Motor neuron (in vitro differentiated cells): ENCODE results near the gene CHI3L2. TPM values are rescaled to one million over a fixed set of nuclear protein-coding genes. Genes with fewer than 3 reads are reported as not detected.

ENCODE experiments used
- ATAC-seq, 8 experiments: fragments of 200-7000 bp; cut with Tn5 transposase; replicated peaks in 6 of 8; 2 replicates each; pipeline ENCODE4 v1.8.0; 2021; ENCODE audit warnings: mild to moderate bottlenecking in 8 of 8, moderate library complexity in 8 of 8
- H3K27ac ChIP-seq, 2 donors: fragments of 250-450 bp; sonication (Bioruptor Pico); 2 replicates each; pipeline ENCODE4 v1.9.0; 2021; ENCODE audit warnings: antibody characterized with exemption in 2 of 2, mild to moderate bottlenecking in 2 of 2, moderate library complexity in 1 of 2
- H3K4me1 ChIP-seq, 2 donors: fragments of 250-450 bp; sonication (Bioruptor Pico); replicated peaks in 1 of 2; 2 replicates each; pipeline ENCODE4 v1.6.1; 2021; ENCODE audit warnings: antibody characterized with exemption in 2 of 2, mild to moderate bottlenecking in 2 of 2, moderate library complexity in 1 of 2
- H3K4me3 ChIP-seq, 5 donors: fragments of 250-450 bp; sonication (Bioruptor Pico); 2 replicates each; pipeline ENCODE4 v1.9.0; 2021; ENCODE audit warnings: antibody characterized with exemption in 5 of 5, mild to moderate bottlenecking in 5 of 5, moderate library complexity in 4 of 5
- WGBS, 10 experiments: fragments of 450-650 bp; shearing (Covaris generic); methylation state at CpG; one replicate each; pipeline ENCODE4 v1.0.0; 2022; 5-methylcytosine and 5-hydroxymethylcytosine counted together
- in situ Hi-C, 9 experiments: fragments of 400-800 bp; cut with MboI; loops; one replicate each; pipeline ENCODE4 v1.15.0; 2021; ENCODE audit warnings: low sequenced_read_pairs in 9 of 9, low pct_unique_long_range_greater_than_20kb in 2 of 9; ENCODE audit not compliant: unreplicated experiment in 9 of 9
- total RNA-seq, 8 experiments: library from RNA; unstranded; fragments of 300-600 nt; gene quantifications; 2 replicates each; pipeline versions ENCODE4 v1.2.3 to v1.2.4, GENCODE V29; 2022

Gene CHI3L2
- total RNA-seq, 8 experiments from 2014 or later, result 0.08 to 3.1 (median 0.88) TPM; not detected in 2

DNA sequence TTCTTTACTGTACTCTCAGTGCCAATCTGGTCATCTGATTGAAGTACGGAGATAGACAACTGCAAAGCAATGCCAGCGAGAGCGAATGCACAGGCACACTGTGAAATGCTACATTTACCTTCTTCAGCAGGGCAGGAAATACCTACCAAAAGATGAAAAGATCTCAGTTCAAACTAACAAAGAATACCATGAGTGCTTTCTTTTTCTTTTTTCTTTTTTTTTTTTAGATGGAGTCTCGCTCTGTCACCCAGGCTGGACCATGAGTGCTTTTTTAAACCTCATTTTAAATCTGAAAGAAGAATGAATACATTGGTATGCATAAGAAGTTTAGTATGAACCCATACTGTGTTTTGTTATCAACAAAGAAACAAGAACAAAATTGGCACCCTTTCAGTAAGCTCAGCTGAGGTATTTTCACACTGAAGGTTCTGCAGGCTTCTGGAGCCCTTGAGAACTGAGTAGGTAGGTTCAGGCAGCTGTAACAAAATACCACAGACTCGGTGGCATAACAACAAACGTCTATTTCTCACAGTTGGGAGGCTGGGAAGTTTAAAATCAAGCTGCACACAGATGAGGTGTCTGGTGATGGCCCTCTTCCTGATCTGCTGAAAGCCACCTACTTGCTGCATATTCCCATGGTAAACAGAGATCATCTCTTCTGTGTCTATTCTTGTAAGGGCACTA is 1.7 kb upstream of the CHI3L2 start:
- no peaks in the 10 kb centered on the region for H3K4me1 ChIP-seq
- 57 to 100% (median 70%) methylated on average over 2 to 6 of the region's 6 CpGs for WGBS, 10 experiments
- H3K4me3 ChIP-seq, result no peak overlapping the region
- H3K27ac ChIP-seq, result no peak overlapping the region
- ATAC-seq, result no peak
- in situ Hi-C loops, result loop anchor here in 5 of 9 experiments (10.0 to 25.0 kb wide), 3 partner anchors 99 to 169 kb away; no protein-coding TSS in a partner anchor

GRCh38 chr1:111227851-111228747 is 586 bp downstream of the CHI3L2 start:
- H3K27ac ChIP-seq, result no peak overlapping the region
- no peaks in the 10 kb centered on the region for H3K4me1 ChIP-seq
- peak in 2 of 8 experiments; percentile 91 to 93 for ATAC-seq
- in situ Hi-C loops, result loop anchor here in 5 of 9 experiments (10.0 to 25.0 kb wide), 3 partner anchors 97 to 167 kb away; no protein-coding TSS in a partner anchor
- 0 to 100% (median 80%) methylated on average over 1 to 6 of the region's 6 CpGs; no CpG with 5 or more reads in 3 of the 10 experiments for WGBS, 10 experiments
- no peak overlapping the region for H3K4me3 ChIP-seq

DNA sequence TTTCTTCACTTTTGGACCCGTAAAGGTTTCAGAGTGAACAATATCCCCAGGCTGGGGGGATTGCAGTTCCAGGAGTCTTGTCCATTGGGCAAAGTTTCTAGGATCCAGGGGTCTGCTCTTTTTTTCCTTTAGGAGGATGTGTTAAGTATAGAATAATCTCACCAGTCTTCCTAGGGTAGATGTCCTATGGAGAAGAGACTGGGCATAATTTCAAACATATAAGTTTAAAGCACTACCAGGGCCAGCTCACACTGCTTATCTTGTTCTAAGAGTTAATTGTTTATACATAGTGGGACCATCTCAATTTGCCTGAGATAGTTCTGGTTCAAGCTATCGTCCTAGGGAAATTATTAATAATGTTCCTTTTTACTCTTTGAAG is 1.2 kb downstream of the CHI3L2 start:
- no peak overlapping the region for H3K27ac ChIP-seq
- no peak for ATAC-seq
- no peak overlapping the region for H3K4me3 ChIP-seq
- in situ Hi-C loops, result loop anchor here in 5 of 9 experiments (10.0 to 25.0 kb wide), 3 partner anchors 96 to 166 kb away; no protein-coding TSS in a partner anchor
- WGBS, 10 experiments, result 61 to 100% (median 82%) methylated on average over 1 to 2 of the region's 2 CpGs; no CpG with 5 or more reads in 4 of the 10 experiments
- H3K4me1 ChIP-seq, result no peaks in the 10 kb centered on the region

- in situ Hi-C loops, result loop anchor here in 3 of 9 experiments (25.0 kb wide), 1 partner anchor 155 kb away; no protein-coding TSS in a partner anchor
- 44 to 100% (median 82%) methylated on average over 1 to 3 of the region's 3 CpGs; no CpG with 5 or more reads in 1 of the 10 experiments for WGBS, 10 experiments
- ATAC-seq, result no peak
- Histone ChIP-seq H3K27ac (no peak overlapping the region), H3K4me3 (no peak overlapping the region), H3K4me1 (no peaks in the 10 kb centered on the region)
These were observed 4.6 kb downstream of the CHI3L2 start for GRCh38 chr1:111232134-111232533.

DNA sequence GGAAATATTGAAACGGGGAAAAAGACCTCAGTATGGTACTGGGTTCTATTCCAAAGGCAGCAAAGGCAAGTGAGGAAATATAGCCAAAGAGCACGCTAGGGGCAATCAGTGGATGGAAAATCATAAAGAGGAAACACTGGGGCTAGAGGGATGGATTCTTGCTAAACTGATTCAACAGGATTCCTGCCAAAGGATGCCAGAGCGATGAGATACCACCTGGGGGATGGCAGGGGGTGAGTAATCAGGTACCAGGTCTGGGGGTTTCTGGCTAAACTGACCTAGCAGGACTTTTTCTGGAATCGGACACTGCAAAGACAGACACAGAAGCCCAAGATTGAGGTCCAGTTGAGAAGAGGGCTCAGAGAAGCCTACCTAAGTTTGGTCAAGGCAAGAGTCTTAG is 6.7 kb downstream of the CHI3L2 start:
- in situ Hi-C loops, result loop anchor here in 3 of 9 experiments (25.0 kb wide), 1 partner anchor 153 kb away; no protein-coding TSS in a partner anchor

DNA sequence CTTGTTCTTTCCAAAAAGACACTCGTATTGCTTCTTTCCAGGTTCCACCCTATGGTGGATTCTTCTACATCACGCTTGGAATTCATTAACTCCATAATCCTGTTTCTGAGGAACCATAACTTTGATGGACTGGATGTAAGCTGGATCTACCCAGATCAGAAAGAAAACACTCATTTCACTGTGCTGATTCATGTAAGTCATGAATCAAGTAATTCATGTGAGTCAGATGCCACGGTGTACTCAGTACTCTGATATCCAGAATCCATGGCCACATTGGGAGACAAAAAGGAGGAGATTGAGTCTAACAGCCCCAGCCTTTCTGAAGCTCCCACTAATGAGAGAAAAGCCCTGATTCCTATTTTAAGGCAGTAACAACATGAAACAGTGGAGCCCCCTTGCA is 7.4 kb downstream of the CHI3L2 start:
- Histone ChIP-seq H3K4me1 (no peaks in the 10 kb centered on the region), H3K4me3 (no peak overlapping the region), H3K27ac (no peak overlapping the region)
- 29 to 96% (median 80%) methylated on average over 2 to 3 of the region's 3 CpGs for WGBS, 10 experiments
- ATAC-seq, result peak in 2 of 8 experiments; percentile 72 to 81
- in situ Hi-C loops, result loop anchor here in 3 of 9 experiments (25.0 kb wide), 1 partner anchor 152 kb away; no protein-coding TSS in a partner anchor

More for the DNA sequence above, 6.7 kb downstream of the CHI3L2 start:
- no peak overlapping the region for H3K4me3 ChIP-seq
- no peaks in the 10 kb centered on the region for H3K4me1 ChIP-seq
- ATAC-seq, result no peak
- no peak overlapping the region for H3K27ac ChIP-seq
- WGBS, 10 experiments, result 38 to 95% (median 80%) methylated on average over 1 to 4 of the region's 4 CpGs; no CpG with 5 or more reads in 1 of the 10 experiments

DNA sequence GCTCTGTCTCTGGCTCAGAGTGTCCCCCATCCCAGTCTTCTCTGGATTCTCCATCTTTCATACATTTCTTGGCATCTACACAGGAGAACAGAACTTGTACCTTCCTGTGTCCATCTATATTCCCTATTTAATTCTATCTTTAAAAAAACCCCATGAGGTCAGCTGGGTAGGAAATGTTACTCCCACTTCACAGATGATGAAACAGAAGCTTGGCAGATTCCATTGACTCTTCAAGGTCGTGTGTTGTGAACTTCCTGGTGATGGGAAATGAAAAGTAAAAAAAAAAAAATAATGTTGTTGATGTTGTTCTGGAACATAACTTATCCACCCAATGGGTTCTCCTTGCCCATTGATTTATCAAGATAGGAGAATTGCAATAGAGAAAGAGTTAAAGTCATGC is 8.9 kb downstream of the CHI3L2 start:
- Histone ChIP-seq H3K4me3 (no peak overlapping the region), H3K4me1 (no peaks in the 10 kb centered on the region), H3K27ac (no peak overlapping the region)
- ATAC-seq, result no peak
- WGBS, 10 experiments, result 0 to 47% (median 22%) methylated on average over 1 of the region's 1 CpG; no CpG with 5 or more reads in 1 of the 10 experiments
- in situ Hi-C loops, result loop anchor here in 3 of 9 experiments (25.0 kb wide), 1 partner anchor 151 kb away; no protein-coding TSS in a partner anchor

GRCh38 chr1:111236806-111237205 is 9.3 kb downstream of the CHI3L2 start:
- in situ Hi-C loops, result loop anchor here in 3 of 9 experiments (25.0 kb wide), 1 partner anchor 150 kb away; no protein-coding TSS in a partner anchor
- 31 to 93% (median 74%) methylated on average over 2 to 3 of the region's 3 CpGs; no CpG with 5 or more reads in 1 of the 10 experiments for WGBS, 10 experiments
- no peak overlapping the region for H3K4me3 ChIP-seq
- H3K4me1 ChIP-seq, result no peaks in the 10 kb centered on the region
- no peak for ATAC-seq
- no peak overlapping the region for H3K27ac ChIP-seq

DNA sequence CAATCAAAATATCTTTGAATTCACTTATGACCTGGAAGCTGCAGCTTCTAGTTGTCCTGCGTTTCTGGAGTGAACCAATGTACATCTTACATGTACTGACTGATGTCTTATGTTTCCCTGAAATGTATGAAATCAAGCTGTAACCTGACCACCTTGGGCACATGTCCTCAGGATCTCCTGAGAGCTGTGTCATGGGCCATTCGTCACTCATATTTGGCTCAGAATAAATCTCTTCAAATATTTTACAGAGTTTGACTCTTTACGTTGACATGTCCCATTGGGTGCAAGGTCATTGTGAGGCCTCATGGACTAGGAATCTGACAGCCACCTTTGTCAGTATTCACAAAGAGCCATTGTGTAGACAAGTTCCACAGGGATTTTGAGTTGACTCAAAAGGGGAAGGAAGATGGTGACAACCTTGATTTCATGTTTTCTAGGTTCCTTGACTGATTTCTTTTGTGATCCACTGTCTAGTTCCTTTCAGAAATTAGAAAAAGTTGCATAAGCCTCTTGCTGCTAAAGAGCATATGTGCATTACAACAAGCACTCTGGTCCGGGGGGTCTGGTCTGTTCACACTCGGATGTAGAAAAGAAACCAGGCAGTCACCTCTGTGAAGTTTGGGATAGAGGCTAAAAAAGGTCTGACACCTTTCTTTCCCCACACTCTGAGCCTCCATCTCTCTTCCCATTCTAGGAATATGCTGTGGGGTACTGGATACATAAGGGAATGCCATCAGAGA is 10.7 kb downstream of the CHI3L2 start:
- no peak overlapping the region for H3K27ac ChIP-seq
- H3K4me3 ChIP-seq, result no peak overlapping the region
- ATAC-seq, result no peak
- in situ Hi-C loops, result loop anchor here in 3 of 9 experiments (25.0 kb wide), 1 partner anchor 149 kb away; no protein-coding TSS in a partner anchor
- 0 to 100% (median 72%) methylated on average over 1 to 5 of the region's 5 CpGs; no CpG with 5 or more reads in 1 of the 10 experiments for WGBS, 10 experiments
- H3K4me1 ChIP-seq, result no peaks in the 10 kb centered on the region

DNA sequence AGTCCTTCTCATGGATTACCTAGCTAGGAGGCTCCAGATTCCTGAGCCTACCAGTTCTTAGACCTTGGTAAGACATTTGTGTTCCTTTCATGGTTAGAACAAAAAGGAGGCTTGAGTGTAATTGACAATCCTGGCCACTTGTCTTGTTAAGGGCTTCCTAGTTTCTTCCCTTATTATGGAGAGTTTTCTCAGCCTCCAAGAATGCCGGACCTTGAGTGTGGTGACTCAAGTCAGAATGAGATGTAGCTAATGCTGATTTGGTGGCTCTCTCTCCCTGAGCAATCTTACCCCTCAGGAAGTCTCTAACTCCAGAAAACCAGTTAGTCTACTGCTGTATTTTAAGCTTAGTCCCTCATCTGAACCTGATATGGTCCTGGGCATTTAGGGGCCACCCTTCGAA is 14.3 kb downstream of the CHI3L2 start:
- Histone ChIP-seq H3K4me3 (no peak overlapping the region), H3K4me1 (no peaks in the 10 kb centered on the region), H3K27ac (no peak overlapping the region)
- in situ Hi-C loops, result loop anchor here in 3 of 9 experiments (25.0 kb wide), 1 partner anchor 146 kb away; no protein-coding TSS in a partner anchor
- WGBS, 10 experiments, result 25 to 100% (median 57%) methylated on average over 1 to 2 of the region's 2 CpGs; no CpG with 5 or more reads in 4 of the 10 experiments
- ATAC-seq, result no peak

- Histone ChIP-seq H3K4me1 (no peaks in the 10 kb centered on the region), H3K27ac (no peak overlapping the region), H3K4me3 (no peak overlapping the region)
- in situ Hi-C loops, result loop anchor here in 3 of 9 experiments (25.0 kb wide), 1 partner anchor 144 kb away; no protein-coding TSS in a partner anchor
- ATAC-seq, result no peak
- WGBS, 10 experiments, result 25 to 83% (median 46%) methylated on average over 1 to 4 of the region's 4 CpGs; no CpG with 5 or more reads in 2 of the 10 experiments
These were observed 15.5 kb downstream of the CHI3L2 start for GRCh38 chr1:111242805-111243523.
